ENCODE measurements around the gene MRPS23. TPM values are rescaled to one million over a fixed set of nuclear protein-coding genes. Genes with fewer than 3 reads are reported as not detected.

The MRPS23 gene
- polyA plus RNA-seq, 1 experiment, result 34.1 TPM

DNA sequence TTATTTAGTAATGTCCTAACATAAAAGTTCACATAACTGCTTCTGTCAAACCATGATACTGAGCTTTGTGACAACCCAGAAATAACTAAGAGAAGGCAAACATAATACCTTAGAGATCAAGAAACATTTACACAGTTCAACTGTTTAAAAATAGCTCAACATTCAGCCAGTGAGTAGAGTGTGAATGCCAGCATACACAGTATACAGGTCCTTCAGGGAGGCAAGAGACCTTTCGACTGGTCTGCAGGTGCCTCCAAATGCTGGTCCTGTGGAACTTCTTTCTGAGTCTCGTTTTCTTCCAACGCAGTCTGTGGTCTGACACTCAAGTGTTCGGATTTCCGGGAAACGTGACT, 10.3 kb downstream of the MRPS23 start:
- DNase-seq (ENCODE audit: low read depth, low spot score), result no peak
- H3K9me3 ChIP-seq (ENCODE audit: control insufficient read depth, insufficient read depth, low read length), result no peaks in the 10 kb centered on the region
- no peak overlapping the region for H3K4me3 ChIP-seq (ENCODE audit: low read depth, low read length)
- no peaks in the 10 kb centered on the region for H3K27me3 ChIP-seq (ENCODE audit: control insufficient read depth, insufficient read depth, low read length)
- TF ChIP-seq, protein P1, sequence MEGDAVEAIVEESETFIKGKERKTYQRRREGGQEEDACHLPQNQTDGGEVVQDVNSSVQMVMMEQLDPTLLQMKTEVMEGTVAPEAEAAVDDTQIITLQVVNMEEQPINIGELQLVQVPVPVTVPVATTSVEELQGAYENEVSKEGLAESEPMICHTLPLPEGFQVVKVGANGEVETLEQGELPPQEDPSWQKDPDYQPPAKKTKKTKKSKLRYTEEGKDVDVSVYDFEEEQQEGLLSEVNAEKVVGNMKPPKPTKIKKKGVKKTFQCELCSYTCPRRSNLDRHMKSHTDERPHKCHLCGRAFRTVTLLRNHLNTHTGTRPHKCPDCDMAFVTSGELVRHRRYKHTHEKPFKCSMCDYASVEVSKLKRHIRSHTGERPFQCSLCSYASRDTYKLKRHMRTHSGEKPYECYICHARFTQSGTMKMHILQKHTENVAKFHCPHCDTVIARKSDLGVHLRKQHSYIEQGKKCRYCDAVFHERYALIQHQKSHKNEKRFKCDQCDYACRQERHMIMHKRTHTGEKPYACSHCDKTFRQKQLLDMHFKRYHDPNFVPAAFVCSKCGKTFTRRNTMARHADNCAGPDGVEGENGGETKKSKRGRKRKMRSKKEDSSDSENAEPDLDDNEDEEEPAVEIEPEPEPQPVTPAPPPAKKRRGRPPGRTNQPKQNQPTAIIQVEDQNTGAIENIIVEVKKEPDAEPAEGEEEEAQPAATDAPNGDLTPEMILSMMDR (IDR thresholded peaks at IDR 0.05; ENCODE audit: low read depth, low read length), result no peak
- ChIA-PET CTCF (interaction anchor here (0.9 to 1.3 kb wide), 2 partner anchors 160 to 719 kb away, joined by 3 to 6 read pairs; no protein-coding TSS in a partner anchor), POLR2A (no interaction called here)
- no peak overlapping the region for H3K27ac ChIP-seq (ENCODE audit: low read depth, low read length)

DNA sequence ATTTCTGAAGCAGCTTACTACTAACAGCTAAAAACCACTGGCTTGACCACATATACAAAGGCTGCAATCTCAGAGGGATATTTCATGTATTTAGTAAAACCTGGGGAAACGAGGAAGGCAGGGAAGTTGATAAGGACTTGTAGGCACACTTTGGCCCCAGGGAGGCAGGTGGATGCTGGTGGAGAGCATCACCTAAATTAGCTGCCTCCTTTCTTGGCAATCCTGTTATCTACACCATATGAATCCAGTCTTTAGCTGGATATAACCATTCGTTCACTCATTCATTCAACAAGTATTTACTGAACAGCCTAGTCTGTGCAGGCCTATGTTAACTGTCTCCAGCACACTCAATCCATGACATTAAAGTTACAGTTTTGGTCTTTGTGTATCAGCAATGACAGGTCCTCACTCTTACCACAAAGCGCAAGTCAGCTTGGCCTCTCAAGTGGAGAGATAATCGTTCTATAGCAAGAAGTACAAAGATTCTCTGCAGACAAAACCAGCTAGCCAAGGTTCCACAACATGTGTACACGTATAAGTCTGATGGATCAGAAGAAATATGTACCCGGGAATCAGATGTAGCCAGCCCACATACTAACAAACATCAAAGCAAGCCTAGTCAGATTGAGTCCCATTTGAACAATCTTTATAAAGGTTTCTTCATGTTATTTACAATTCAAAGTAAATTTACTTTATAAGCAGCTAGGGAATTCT, 10.8 kb downstream of the MRPS23 start:
- Histone ChIP-seq H3K9me3 (ENCODE audit: control insufficient read depth, insufficient read depth, low read length) (no peaks in the 10 kb centered on the region), H3K27me3 (ENCODE audit: control insufficient read depth, insufficient read depth, low read length) (no peaks in the 10 kb centered on the region), H3K4me3 (ENCODE audit: low read depth, low read length) (no peak overlapping the region), H3K27ac (ENCODE audit: low read depth, low read length) (no peak overlapping the region)
- DNase-seq (ENCODE audit: low read depth, low spot score), result no peak
- ChIA-PET CTCF (interaction anchor here (0.9 to 1.3 kb wide), 2 partner anchors 161 to 719 kb away, joined by 3 to 6 read pairs; no protein-coding TSS in a partner anchor), POLR2A (interaction anchor here (1.0 kb wide), 1 partner anchor 11 kb away, joined by 3 read pairs; the partner anchor contains the start of gene MRPS23)
- TF ChIP-seq, protein P1 (IDR thresholded peaks at IDR 0.05; ENCODE audit: low read depth, low read length), result no peak

DNA sequence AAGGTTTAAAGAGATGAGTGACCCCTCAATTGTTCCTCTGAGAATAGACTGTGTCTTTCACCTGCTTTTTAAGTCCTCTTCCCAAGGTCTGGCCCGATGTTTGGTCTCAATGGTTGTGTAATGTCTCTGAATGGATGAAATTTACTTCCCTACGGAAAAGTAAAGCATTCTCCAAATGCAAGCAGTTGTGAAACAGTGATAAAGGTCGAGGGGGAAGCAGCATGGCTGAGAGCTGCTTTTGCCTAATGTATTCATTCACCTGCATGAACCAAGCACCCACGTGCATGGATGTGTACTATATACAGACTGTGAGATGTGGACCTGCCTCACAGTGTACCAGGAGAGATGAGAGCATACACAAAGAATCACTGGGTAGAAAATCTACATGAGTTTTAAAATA, 11.4 kb downstream of the MRPS23 start:
- no peak for DNase-seq (ENCODE audit: low read depth, low spot score)
- Histone ChIP-seq H3K27me3 (ENCODE audit: control insufficient read depth, insufficient read depth, low read length) (no peaks in the 10 kb centered on the region), H3K9me3 (ENCODE audit: control insufficient read depth, insufficient read depth, low read length) (no peaks in the 10 kb centered on the region), H3K4me3 (ENCODE audit: low read depth, low read length) (no peak overlapping the region), H3K27ac (ENCODE audit: low read depth, low read length) (no peak overlapping the region)
- POLR2A ChIA-PET, result interaction anchor here (1.0 kb wide), 1 partner anchor 11 kb away, joined by 3 read pairs; the partner anchor contains the start of gene MRPS23
- CTCF ChIA-PET, result no interaction called here
- TF ChIP-seq, protein P1 (IDR thresholded peaks at IDR 0.05; ENCODE audit: low read depth, low read length), result no peak

DNA sequence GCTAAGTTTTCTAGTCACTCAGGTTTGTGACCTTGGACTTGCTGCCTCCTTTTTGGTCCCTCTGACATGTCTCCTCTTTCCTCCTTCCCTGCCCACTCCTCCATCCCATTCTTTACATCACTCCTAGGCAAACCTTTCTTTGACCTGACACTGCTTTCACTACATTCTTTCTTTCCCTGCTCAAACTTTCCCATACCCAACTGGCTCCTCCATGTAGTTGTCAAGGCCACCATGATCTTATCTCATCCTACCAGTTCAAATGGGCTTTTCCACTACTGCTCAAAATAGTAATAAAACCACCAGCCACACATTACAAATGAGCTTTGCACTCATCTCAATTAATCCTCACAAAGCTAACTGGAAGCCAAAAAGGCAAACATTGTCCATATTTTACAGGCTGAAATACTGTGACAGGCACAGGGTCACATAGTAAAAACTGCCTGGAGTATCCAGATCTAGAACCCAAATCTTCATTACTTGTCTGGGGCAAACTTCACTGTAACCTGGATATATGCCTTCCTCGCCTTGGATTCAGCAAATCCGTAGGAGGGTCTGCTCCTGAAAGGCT, 14.4 kb downstream of the MRPS23 start:
- Histone ChIP-seq H3K27ac (ENCODE audit: low read depth, low read length) (no peak overlapping the region), H3K4me3 (ENCODE audit: low read depth, low read length) (no peak overlapping the region), H3K27me3 (ENCODE audit: control insufficient read depth, insufficient read depth, low read length) (no peaks in the 10 kb centered on the region), H3K9me3 (ENCODE audit: control insufficient read depth, insufficient read depth, low read length) (no peaks in the 10 kb centered on the region)
- CTCF ChIA-PET, result interaction anchor here (0.7 to 5.6 kb wide), 10 partner anchors 9 to 706 kb away, joined by 3 to 62 read pairs (median 4); partner anchors contain the start of gene SRSF1
- POLR2A ChIA-PET, result no interaction called here
- DNase-seq (ENCODE audit: low read depth, low spot score), result no peak
- TF ChIP-seq, protein P1 (IDR thresholded peaks at IDR 0.05; ENCODE audit: low read depth, low read length), result no peak

DNA sequence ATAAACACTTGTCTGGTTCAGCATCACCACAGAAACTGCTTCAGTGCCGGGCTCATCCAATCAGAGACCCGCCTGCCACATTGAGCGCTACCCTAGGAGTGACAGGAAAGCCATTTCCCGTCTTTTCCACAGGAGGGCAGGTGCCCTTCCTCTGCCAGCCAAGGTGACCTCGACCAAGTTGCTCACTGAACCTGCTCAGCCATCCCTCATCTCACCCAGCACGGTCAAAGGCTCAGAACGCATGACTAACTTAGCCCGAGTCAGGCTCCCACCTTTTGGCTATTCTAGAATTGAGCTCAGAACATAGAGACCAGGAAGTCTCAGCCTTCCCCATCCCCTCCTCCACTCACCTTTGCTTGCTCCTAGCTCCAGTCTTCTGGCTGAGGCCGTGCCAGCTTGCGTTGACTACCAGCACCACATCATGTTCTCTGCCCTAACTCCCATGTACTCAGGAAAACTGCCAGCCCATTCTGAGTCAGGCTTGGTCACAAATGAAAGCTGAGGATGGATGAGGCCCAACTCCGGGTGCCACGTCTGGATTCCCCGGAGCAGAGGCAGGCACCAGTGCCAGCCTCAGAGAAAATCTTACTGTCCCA, 15.6 kb downstream of the MRPS23 start:
- TF ChIP-seq, protein P1 (IDR thresholded peaks at IDR 0.05; ENCODE audit: low read depth, low read length), result 0 out of 2 replicates have a peak, but pooled peaks have one; percentile 4
- no peak for DNase-seq (ENCODE audit: low read depth, low spot score)
- no peak overlapping the region for H3K4me3 ChIP-seq (ENCODE audit: low read depth, low read length)
- ChIA-PET POLR2A (no interaction called here), CTCF (interaction anchor here (0.6 to 5.6 kb wide), 45 partner anchors 8 to 1205 kb away, joined by 3 to 62 read pairs (median 6); partner anchors contain the start of genes MRPS23 and SRSF1)
- H3K27me3 ChIP-seq (ENCODE audit: control insufficient read depth, insufficient read depth, low read length), result no peaks in the 10 kb centered on the region
- no peaks in the 10 kb centered on the region for H3K9me3 ChIP-seq (ENCODE audit: control insufficient read depth, insufficient read depth, low read length)
- H3K27ac ChIP-seq (ENCODE audit: low read depth, low read length), result no peak overlapping the region

Measured in AG04450 (cell line).